OCI-LY1 (cell line): ENCODE results near the gene S100PBP.

Experiments
- CTCF ChIP-seq: fragments of 200-600 bp; sonication (generic), shearing (Covaris generic); IDR thresholded peaks from 2 replicates; pipeline ENCODE4 v1.5.1; 2017; ENCODE audit warnings: mild to moderate bottlenecking, antibody characterized with exemption, low read length, moderate library complexity, mixed read lengths
- EZH2 ChIP-seq: fragments of 200-600 bp; sonication (generic), shearing (Covaris generic); IDR thresholded peaks from 2 replicates; pipeline ENCODE4 v1.8.0; 2017; ENCODE audit warnings: borderline replicate concordance, mixed run types, mild to moderate bottlenecking, antibody characterized with exemption, low read length, moderate library complexity, mixed read lengths

GRCh38 chr1:32900371-32900955 lies 83.0 kb downstream of the S100PBP start:
- no peak for TF ChIP-seq CTCF
- no peak for TF ChIP-seq EZH2
